Muscle of arm (tissue), 12 donors: ENCODE measurements around the gene SPG7. TPM values are rescaled to one million over a fixed set of nuclear protein-coding genes. Genes with fewer than 3 reads are reported as not detected.

Source experiments
- DNase-seq: peaks from one replicate; pipeline ENCODE4 v3.0.0-alpha.2; 2013
- polyA plus RNA-seq, 12 donors: library from polyadenylated mRNA; unstranded; fragments of 120-200 nt; gene quantifications; one replicate each; pipeline ENCODE4 v1.2.1, GENCODE V29; 2013; ENCODE audit not compliant: insufficient read length in 12 of 12

The SPG7 gene
- polyA plus RNA-seq, 12 donors: 48.3 to 103 (median 64.5) TPM; not detected in 1

- no peak for DNase-seq
Observed at GRCh38 chr16:89482817-89483205, 25.4 kb upstream of the SPG7 start.

- DNase-seq: no peak
Observed at GRCh38 chr16:89484041-89484501, 24.1 kb upstream of the SPG7 start.

- DNase-seq: no peak
Observed at GRCh38 chr16:89484923-89485679, 23.1 kb upstream of the SPG7 start.

- no peak for DNase-seq
Observed at GRCh38 chr16:89485701-89486246, 22.4 kb upstream of the SPG7 start.

GRCh38 chr16:89489040-89489897 lies 18.9 kb upstream of the SPG7 start:
- DNase-seq: peak; percentile 89

- DNase-seq: no peak
Observed at GRCh38 chr16:89489898-89490438, 18.2 kb upstream of the SPG7 start.

- peak; percentile 99 for DNase-seq
Observed at GRCh38 chr16:89490439-89491237, 17.6 kb upstream of the SPG7 start, which contains the start of gene ANKRD11. Gene ANKRD11 (minus strand): TSS chr16:89490561. CDS start chr16:89317019, 173,542 bp downstream.

GRCh38 chr16:89491238-89491869 lies 16.8 kb upstream of the SPG7 start:
- DNase-seq: no peak

- DNase-seq: no peak
Observed at GRCh38 chr16:89491974-89492687, 16.1 kb upstream of the SPG7 start.

- DNase-seq: no peak
Observed at GRCh38 chr16:89493776-89494175, 14.4 kb upstream of the SPG7 start.

- no peak for DNase-seq
Observed at GRCh38 chr16:89495121-89495520, 13.1 kb upstream of the SPG7 start.

- peak; percentile 57 for DNase-seq
Observed at GRCh38 chr16:89498839-89499238, 9.4 kb upstream of the SPG7 start.

GRCh38 chr16:89499767-89500166 lies 8.4 kb upstream of the SPG7 start:
- DNase-seq: no peak

- DNase-seq: no peak
Observed at GRCh38 chr16:89502081-89502843, 5.9 kb upstream of the SPG7 start.

- peak; percentile 43 for DNase-seq
Observed at GRCh38 chr16:89504091-89504490, 4.1 kb upstream of the SPG7 start.

GRCh38 chr16:89505204-89506112 lies 2.7 kb upstream of the SPG7 start:
- DNase-seq: peak; percentile 80

GRCh38 chr16:89506113-89506504 lies 2.1 kb upstream of the SPG7 start:
- DNase-seq: no peak

GRCh38 chr16:89506791-89507191 lies 1.4 kb upstream of the SPG7 start:
- DNase-seq: no peak
